Endothelial cell of hepatic sinusoid (primary cell): ENCODE results near the gene DNAJC24.
"Not testable (repeated sequence)": the region's sequence is repeated elsewhere in the genome, so short reads cannot be mapped to it uniquely, and the experiment has no call there.

Experiments
- in situ Hi-C: cut with HindIII; loops from 2 replicates; pipeline ENCODE4 v1.10.0; 2017; ENCODE audit warnings: low sequenced_read_pairs

Gene DNAJC24, protein sequence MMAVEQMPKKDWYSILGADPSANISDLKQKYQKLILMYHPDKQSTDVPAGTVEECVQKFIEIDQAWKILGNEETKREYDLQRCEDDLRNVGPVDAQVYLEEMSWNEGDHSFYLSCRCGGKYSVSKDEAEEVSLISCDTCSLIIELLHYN

GRCh38 chr11:31369348-31370329 is at the start of gene DNAJC24, which contains the start of gene DCDC1:
DNAJC24 (plus strand) TSS chr11:31369860; CDS start chr11:31370749, 889 bp downstream.
DCDC1 (minus strand) TSS chr11:31369739; CDS start chr11:31328280, 41,459 bp downstream.
- in situ Hi-C loops: no loop called here

GRCh38 chr11:31321494-31321893 is 48.2 kb upstream of the DNAJC24 start:
- in situ Hi-C loops: not testable (repeated sequence)

DNA sequence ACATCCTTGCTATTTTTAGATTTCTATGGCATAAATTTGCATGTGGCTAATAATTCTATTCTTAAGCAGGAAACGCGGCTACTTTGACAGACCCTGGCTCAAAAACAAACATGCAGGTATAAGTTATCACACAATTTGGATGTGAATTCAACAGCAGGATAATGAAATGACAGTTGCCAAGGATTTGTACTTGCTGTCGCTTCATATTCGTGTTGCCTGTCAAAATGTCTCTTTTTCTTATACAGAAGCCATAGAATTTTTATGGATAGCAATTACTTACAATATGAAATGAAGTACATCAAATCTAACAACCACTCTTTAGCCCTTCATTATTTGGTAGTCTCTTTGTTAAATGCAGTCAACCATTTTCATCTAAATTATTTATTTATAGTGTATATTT is 46.5 kb upstream of the DNAJC24 start:
- in situ Hi-C loops: no loop called here

- in situ Hi-C loops: no loop called here
Observed at GRCh38 chr11:31325160-31325559, 44.5 kb upstream of the DNAJC24 start.

DNA sequence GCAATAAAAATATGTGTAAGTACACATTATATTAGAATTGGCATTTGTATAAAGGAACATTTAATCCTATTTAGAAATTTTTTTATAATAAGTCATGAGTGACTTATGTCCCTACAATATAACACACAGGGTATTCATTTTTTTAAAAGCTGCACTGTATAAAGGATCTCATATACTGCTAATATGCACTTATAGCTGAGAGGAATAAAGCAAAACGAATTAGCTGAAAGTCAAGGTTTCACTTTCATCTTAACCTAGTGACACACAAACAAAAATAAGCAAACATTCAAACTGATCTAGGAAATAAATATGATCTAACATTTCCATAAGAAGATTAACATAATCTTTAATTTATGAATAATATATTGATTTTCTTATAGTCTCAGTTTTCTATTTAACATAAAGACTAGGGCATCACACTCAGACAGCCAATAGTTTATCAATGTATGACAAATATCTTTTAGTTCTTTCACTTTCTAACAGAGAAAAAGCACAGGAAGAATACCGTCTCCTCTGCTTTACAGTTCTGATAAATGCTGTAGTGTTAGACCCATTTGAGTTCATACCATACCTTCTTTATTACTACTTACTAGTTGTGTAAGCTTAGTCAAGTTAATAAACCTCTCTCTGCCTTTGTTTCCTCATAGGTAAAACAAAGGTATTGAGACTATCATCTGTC is 43.1 kb upstream of the DNAJC24 start:
- in situ Hi-C loops: no loop called here

DNA sequence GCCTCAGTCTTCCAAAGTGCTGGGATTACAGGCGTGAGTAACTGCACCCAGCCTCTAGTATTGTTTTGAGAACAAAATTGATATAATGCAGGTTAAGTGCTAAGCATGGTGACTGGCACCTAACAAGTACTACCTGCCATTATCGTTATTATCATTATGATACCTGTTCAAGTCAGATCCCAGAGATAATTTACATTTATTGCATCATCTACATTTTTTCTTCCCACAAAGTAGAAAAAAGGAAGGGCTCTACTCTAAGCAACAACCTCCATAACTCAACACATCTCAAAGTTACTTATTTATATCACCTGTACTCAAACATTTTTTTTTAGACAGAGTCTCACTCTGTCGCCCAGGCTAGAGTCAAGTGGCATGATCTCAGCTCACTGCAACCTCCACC is 42.2 kb upstream of the DNAJC24 start:
- in situ Hi-C loops: no loop called here

DNA sequence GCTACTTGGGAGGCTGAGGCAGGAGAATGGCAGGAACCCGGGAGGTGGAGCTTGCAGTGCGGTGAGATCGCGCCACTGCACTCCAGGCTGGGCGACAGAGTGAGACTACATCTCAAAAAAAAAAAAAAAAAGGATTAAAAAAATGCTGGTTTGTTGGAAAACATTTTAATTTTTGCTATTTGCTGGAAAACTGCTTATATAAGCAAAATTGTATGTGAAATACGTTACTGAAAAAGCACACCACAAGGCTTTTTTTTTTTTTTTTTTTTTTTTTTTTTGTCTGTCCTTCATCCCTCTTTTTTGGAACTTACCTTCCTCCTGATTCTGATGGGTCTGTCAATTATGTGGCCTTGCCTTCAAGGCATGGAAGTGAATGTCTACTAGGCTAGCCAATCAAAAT is 41.0 kb upstream of the DNAJC24 start:
- in situ Hi-C loops: no loop called here

GRCh38 chr11:31337806-31338205 is 31.9 kb upstream of the DNAJC24 start:
- in situ Hi-C loops: no loop called here

GRCh38 chr11:31340903-31341572 is 28.6 kb upstream of the DNAJC24 start:
- in situ Hi-C loops: no loop called here

- in situ Hi-C loops: no loop called here
Observed at GRCh38 chr11:31351168-31351567, 18.5 kb upstream of the DNAJC24 start.

- in situ Hi-C loops: no loop called here
Observed at GRCh38 chr11:31355131-31355530, 14.5 kb upstream of the DNAJC24 start.

DNA sequence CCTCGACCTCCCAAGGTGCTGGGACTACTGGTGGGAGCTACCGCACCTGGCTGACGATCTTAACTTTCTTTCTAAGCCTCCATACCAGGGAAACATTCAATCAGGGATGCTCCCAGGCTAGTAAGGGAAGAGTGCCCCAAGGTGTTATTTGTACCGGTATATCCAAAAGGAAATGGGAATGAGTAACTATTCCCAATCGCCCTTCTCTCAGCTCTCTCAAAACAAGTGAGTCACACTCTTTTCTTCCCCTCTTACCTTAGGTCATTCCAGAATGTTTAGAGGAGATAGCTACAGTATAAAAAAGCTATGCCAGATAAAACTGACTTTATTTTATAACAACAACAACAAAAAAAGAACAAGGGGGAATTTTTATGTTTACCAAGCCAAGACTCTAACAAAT is 13.8 kb upstream of the DNAJC24 start:
- in situ Hi-C loops: no loop called here

DNA sequence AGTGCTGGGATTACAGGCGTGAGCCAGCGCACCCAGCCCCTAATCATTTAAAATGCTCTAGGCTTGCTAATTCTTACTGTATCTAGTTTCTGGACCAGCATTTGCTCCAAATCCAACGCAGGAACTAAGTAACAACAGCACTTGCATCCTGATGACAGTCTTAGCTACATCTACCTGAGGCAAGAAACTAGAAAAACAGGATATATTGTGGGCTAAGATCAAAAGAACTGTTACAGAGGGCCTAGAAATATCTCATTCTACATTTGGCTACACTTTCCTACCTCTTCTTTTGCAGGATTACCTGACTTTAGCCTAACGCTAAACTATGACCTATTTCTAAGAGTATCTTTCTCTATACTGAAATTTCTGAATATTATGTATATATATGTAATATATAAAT is 7.9 kb upstream of the DNAJC24 start:
- in situ Hi-C loops: no loop called here

DNA sequence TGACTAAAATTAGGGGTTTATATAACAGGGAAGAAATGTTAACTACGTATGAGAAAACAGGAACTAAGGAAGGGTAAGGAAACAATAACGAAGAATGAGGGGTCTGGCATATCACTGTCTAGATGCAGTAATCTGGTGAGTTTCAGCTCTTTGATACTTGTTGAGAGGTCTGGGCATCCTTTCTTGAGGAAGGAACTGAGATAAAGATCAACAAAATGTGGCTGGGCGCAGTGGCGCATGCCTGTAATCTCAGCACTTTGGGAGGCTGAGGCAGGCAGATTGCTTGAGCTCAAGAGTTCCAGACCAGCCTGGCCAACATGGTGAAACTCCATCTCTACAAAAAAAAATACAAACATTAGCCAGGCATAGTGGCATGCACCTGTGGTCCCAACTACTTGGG is 2.9 kb upstream of the DNAJC24 start:
- in situ Hi-C loops: no loop called here

- in situ Hi-C loops: no loop called here
Observed at GRCh38 chr11:31375879-31376278, 6.2 kb downstream of the DNAJC24 start.

DNA sequence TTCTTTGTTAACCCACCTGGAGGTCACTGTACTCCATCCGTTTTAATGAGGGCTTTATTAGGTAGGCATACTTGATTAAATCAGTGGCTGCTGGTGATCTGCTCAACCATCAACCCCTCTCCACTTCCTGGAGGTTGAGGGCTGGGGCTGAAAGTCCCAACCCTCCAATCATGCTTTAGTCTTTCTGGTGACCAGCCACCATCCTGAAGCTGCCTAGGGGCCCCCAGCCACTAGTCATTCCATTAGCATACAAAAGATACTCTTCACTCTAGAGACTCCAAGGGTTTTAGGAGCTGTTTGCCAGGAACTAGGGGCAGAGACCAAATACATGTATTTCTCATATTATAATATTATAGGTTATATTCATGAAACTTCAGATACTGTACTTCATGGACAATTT is 13.5 kb downstream of the DNAJC24 start:
- in situ Hi-C loops: no loop called here

DNA sequence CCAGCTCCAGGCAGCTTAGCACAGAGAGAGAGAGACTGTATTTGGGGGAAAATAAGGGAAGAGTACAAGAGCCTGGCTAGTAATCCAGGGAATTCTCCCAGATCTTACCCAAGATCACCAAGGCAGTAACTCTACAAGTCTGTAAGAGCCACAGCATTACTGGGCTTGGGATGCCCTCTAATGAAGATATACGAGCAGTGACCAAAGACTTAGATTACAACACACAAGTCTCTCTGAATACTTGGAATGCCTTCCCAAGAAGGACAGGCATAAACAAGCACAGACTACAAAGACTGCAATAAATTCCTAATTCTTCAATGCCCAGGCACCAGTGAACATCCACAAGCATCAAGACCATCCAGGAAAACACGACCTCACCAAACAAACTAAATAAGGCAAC is 17.7 kb downstream of the DNAJC24 start:
- in situ Hi-C loops: no loop called here

DNA sequence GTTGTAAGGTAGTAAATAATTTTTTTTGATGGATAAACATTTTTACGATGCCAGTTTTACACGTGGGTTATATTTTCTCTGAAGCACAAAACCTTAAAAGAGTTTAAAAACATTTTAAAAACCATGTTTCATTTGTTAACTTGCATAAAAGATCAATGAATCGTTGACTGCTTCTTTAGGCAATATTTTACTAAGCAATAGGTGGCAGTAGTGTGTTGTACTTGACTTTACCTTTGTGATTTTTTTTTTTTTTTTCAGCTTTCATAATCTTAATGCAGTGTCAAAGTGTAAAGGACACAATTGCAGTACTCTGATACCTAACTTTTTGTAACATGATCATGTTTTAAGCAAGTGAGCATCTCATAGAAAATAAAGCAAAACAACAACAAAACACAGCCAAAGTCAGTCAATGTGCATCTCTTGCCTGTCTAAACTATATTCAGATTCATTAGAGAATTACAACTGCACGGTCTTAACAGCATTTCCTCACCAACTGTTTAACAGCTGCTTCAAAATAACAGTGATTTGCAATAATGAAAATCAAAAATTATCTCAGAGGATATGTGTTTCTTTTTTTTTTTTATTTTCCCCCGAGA is 27.7 kb downstream of the DNAJC24 start:
- in situ Hi-C loops: no loop called here

GRCh38 chr11:31404614-31405013 is 35.0 kb downstream of the DNAJC24 start:
- in situ Hi-C loops: no loop called here

GRCh38 chr11:31408201-31408600 is 38.5 kb downstream of the DNAJC24 start:
- in situ Hi-C loops: no loop called here

DNA sequence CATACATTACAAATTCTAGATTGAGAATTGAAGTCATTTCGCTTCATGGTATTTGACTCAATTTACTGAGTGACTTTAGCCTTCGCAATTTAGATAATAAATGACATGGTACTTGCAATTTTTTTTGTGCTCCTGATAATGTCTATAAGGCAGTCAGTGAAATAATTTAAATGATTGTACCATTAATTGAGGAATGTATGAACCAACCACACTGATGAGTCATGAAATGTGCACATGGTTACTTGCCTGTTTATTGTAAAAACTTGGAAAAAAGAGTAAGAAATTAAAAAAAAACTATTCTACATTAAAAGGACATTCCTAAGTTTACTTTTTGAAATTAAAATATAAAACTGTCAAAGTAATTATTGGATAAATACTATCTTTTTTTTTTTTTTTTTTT is 43.3 kb downstream of the DNAJC24 start:
- in situ Hi-C loops: no loop called here
